NCI-H460 (cell line): ENCODE data around the gene PGLYRP3. TPM values are rescaled to one million over a fixed set of nuclear protein-coding genes. Genes with fewer than 3 reads are reported as not detected.

Experiments
- DNase-seq: peaks from one replicate; pipeline ENCODE4 v3.0.0-alpha.2; 2016; ENCODE audit warnings: low read depth; ENCODE audit errors: extremely low read depth
- small RNA-seq, 2 experiments: library from RNA; depleted of rRNA; stranded (forward); fragments of <200 nt; gene quantifications; one replicate each; pipeline ENCODE3, GENCODE V24; 2014
- total RNA-seq: library from RNA; depleted of rRNA; stranded (reverse); fragments of >200 nt; shearing (Covaris generic); gene quantifications from 2 replicates; pipeline ENCODE4 v1.2.3, GENCODE V29; 2014; rRNA removed

Gene PGLYRP3
- total RNA-seq, 1 experiment from 2014 or later, result not detected

DNA sequence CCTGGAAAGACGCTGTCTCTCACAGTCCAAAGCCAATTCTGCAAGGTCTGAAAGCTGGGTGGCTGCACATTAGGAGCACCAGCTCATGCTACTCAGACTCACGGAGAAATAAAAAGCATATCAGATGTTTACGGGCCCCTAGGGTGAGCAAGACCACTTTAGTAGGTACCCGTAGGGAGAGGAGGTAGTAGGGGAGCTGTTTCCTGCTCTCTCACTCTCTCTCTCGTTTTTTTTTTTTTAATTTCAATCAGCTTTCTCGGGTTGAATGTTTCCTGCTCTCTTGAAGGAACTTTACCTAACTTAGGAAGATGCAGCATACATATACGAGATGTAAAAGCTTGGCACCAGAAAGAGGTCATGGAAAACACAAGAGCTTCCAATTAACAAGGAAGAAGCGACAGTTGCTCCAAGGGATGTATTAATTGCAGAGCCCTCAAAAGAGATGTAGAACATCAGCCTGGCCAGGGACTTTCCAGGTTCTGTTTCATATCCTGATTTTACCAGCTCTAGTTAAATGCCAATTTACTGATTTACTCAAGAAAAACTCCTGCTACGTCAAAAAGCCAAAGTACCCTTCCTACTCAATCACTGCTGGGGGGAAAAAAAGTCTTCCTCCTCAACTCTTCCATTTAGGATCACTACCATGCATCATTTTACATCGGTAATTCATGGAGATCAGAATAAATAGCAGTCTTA is 50.1 kb downstream of the PGLYRP3 start:
- DNase-seq, result no peak

DNA sequence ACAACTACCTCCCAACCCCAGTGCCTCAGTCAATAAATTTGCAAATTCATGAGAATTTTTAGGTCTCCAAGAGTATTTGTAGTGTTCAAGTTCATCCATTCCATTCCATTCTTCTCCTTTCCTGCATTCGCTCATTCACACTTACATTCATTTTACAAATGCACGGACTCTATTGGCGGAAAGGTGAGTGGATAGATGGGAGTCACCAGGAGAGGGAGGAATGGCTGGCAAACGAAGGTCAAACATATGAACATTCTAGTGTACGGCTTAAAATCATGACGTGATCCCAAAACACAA is 50.7 kb downstream of the PGLYRP3 start:
- DNase-seq, result no peak

DNA sequence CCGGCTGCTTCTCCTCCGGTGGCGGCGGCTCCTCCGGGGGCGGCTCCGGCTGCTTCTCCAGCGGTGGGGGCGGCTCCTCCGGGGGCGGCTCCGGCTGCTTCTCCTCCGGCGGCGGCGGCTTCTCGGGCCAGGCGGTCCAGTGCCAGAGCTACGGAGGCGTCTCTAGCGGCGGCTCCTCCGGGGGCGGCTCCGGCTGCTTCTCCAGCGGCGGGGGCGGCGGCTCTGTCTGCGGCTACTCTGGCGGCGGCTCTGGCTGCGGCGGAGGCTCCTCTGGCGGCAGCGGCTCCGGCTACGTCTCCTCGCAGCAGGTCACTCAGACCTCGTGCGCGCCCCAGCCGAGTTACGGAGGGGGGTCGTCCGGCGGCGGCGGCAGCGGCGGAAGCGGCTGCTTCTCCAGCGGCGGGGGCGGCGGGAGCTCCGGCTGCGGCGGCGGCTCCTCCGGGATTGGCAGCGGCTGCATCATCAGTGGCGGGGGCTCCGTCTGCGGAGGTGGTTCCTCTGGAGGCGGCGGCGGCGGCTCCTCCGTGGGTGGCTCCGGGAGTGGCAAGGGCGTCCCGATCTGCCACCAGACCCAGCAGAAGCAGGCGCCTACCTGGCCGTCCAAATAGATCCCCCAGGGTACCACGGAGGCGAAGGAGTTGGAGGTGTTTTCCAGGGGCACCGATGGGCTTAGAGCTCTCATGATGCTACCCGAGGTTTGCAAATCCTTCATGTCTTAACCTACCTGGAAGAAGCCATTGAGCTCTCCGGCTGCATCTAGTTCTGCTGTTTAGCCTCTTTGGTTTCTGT is 51.3 kb downstream of the PGLYRP3 start:
- DNase-seq, result no peak

DNA sequence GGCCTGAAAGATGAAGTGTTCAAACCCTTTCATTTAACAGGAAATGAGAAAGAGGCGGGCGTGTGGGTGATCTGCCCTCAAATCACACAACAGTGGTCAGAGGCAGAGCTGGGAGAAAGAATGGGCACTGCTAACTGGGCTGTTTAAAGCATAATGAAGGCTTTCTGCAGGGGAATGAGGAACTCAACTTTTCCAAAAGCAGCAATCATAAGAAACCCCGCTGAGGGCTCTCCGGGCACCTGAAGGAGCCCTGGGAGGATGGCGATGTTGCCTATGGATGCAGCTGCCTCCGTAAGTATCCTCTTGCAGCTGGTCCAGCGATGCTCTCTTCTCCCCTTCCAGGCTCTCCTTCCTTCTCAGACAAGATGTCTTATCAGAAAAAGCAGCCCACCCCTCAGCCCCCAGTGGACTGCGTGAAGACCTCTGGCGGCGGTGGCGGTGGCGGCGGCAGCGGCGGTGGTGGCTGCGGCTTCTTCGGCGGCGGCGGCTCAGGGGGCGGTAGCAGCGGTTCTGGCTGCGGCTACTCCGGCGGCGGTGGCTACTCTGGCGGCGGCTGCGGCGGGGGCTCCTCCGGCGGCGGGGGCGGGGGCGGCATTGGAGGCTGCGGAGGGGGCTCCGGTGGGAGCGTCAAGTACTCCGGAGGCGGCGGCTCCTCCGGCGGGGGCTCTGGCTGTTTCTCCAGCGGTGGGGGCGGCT is 52.0 kb downstream of the PGLYRP3 start:
- DNase-seq, result no peak

DNA sequence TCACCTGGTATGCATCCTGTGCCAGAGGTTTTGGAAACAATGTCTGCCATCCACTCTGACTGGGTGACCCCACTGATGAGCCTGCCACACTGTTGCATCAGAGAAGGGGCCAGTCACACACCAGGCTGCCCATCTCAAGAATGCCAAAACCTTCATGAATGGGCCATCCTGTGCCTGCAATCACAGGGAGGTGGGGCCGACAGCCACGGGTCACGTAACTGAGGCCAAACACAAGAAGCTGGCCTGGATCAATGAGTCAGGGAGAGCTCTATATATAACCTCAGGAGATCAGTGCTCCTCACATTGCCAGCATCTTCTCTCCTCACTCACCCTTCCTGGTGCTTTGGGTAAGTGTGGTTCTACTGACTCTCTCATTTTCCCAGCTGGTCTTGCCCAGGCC is 53.4 kb downstream of the PGLYRP3 start, which contains the start of gene LORICRIN:
TSS of gene LORICRIN (plus strand) at position 301 of the 400 bp plus-strand sequence. CDS start 1,263 bp downstream, outside the sequence.
- no peak for DNase-seq

DNA sequence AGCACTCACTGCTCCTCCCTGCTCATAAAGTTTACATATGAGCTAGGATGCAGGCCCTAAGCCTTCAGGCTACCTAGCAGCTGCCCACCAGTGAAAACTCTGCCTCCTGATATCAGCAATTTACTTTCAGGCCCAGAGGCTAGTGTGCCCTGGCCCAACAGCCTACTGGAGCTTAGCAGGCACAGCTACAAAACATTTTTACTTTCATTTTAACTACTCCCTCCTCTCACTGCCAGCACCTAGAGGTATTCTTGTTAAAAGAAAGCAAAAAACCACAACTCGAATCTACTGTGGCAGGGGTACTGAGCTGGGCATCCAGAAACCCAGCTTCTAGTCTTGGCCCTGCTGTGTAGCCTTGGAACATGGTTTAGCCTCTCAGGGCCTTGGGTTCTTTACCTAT is 59.1 kb downstream of the PGLYRP3 start:
- DNase-seq, result no peak

DNA sequence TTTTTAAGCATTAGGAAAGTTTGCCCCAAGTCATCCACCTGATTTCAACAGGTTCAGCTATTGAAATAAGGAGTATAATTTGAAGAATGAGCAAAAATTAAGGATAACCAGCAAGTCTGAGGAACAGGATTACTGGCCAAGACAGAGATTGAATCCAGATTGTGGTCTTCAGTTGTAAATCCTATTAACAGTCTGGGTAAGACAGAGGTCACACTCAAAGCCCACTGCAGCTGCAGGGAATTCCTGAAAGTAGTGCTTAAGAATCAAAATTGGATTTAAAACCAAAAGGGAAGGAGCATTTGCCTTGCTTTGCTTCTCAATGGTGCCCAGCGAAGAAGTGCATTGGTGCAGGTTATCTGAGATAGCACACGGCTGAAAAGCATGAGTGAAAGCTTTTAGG is 59.7 kb downstream of the PGLYRP3 start:
- no peak for DNase-seq

DNA sequence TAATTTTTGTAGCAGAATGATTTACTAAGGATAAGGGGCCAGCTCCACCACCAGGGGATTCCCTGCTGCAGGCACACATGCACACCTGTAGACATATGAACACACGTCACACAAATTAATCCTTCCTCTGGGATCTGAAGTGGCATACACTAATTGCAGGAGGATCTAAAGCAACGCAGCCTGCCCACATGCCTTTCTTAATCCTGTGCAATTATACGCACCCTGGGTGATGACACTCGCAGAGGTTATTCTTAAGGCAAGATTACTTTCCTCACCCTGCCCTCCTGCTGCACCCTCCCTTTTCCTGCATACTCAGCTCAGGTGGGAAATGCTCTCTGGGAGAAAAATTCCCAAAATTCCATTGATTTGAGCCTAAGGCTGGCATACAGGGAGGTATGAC is 60.8 kb downstream of the PGLYRP3 start:
- DNase-seq, result no peak

DNA sequence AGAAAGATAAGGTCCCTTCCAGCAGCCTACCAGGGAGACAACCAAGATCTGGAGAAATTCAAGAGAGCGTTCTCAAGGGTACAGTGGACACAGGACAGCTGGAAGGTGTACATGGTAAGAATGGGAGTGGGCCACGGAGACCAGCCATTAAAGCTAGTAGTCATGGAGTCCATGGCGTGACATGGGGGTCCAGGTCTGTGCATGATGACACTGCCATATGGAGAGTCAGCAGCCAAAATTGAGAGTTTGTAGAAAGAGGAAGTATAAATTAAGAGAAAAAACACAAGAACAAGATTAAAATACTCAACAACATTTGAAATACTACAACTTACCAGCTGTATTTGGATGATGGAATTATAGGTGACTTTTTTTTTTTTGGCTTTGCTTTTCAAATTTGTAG is 61.2 kb downstream of the PGLYRP3 start:
- DNase-seq, result no peak

DNA sequence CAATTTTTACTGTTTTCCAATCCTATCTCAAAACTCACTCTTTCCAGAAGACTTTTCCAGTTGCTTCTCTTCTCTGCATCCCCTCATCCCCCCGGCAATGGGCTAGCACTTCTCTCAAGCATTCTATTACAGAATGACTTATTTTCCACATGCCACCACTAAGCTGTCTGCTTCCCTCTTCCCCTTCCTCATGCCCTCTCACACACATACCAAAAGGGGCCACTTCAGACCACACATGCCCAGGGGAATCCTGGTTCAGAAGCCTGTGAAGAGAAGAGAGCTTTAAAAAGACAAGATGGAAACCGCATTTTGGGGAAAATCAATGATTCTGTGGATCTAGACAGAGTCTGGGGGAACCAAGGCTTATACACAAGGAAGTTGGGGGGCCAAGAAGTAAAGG is 61.7 kb downstream of the PGLYRP3 start:
- DNase-seq, result no peak

DNA sequence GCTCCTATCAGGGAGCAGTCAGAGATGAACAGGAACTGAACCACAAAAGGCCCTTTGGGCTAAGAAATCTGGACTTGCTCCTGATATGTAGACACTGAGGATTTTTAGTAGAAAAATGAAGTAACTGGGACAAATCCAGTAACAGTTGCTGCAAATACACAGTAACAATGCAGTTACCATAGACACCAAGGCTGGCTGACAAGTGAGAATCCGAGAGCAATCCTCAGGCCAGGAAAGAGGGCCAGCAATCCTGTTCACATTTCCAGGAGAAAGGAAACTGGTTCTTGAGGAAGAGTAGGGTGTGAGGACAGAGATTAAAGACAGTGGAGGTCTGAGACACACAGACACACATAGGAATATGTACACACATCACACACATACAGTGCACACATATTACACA is 62.6 kb downstream of the PGLYRP3 start:
- DNase-seq, result no peak

DNA sequence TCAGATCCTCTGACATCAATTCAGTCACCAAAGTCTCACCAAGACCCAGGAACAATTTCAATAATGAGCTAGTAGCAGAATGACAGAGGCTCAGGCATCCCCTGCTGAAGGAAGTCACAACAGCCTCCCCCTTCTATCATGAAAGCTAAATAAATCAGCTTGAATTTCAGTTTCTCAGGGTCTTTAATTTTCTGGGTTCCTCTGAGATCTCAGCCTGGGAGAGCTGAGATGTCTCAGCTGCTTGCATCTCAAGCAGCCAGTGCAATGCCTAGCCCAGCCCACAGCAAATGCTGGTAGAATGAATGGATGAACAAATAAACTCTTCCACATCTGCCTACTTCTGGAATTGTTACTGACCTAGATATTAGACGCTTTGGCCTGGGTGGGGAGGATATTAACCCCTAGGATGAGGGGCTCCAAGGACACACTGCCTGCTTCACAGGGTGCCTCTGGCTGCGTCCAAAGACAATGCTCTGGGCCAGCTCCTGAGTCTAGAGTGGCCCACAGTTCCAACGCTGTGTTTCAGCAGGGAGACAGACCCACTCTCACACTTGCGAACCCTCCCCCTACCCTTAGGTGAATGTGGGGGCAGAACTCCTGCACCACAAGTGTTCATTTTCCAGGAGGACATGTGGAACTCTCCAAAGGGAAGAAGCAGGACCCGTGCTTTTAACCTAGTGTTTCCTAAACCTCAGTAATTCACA is 64.4 kb downstream of the PGLYRP3 start:
- no peak for DNase-seq

Small RNAs within 50 kb of the gene (small RNA-seq; reads per million reads assigned to genes)
- gene RNU6-160P, result 0 reads per million in 2 experiments

Other genes starting within 250 kb of the PGLYRP3 start
- gene SPRR2B, start 241.3 kb downstream of the PGLYRP3 start, total RNA-seq, result not detected in 2 replicates
- gene SPRR2E, start 218.4 kb downstream of the PGLYRP3 start, total RNA-seq, result not detected in 2 replicates
- gene SPRR2F, start 199.4 kb downstream of the PGLYRP3 start, total RNA-seq, result not detected in 2 replicates
- gene SPRR2G, start 162.1 kb downstream of the PGLYRP3 start, total RNA-seq, result not detected in 2 replicates
- not detected in 2 replicates for gene LELP1, start 109.5 kb downstream of the PGLYRP3 start, total RNA-seq
- not detected in 2 replicates for gene PRR9, start 95.4 kb downstream of the PGLYRP3 start, total RNA-seq
- gene LORICRIN, start 53.3 kb downstream of the PGLYRP3 start, total RNA-seq, result not detected in 2 replicates
- gene PGLYRP4, start 35.9 kb upstream of the PGLYRP3 start, total RNA-seq, result not detected in 2 replicates
- gene S100A9, start 44.9 kb upstream of the PGLYRP3 start, total RNA-seq, result 1.9 and 2.3 TPM in 2 replicates
- gene S100A12, start 62.7 kb upstream of the PGLYRP3 start, total RNA-seq, result not detected in 2 replicates
- not detected in 2 replicates for gene S100A8, start 78.1 kb upstream of the PGLYRP3 start, total RNA-seq
- not detected in 2 replicates for gene S100A7A, start 103.6 kb upstream of the PGLYRP3 start, total RNA-seq
- gene S100A7, start 147.7 kb upstream of the PGLYRP3 start, total RNA-seq, result not detected in 2 replicates
- 743 and 832 TPM in 2 replicates for gene S100A6, start 223.0 kb upstream of the PGLYRP3 start, total RNA-seq
- 0.30 TPM in 1 of 2 replicates, not detected in the other for gene S100A5, start 228.0 kb upstream of the PGLYRP3 start, total RNA-seq
- 201 and 238 TPM in 2 replicates for gene S100A4, start 232.9 kb upstream of the PGLYRP3 start, total RNA-seq
- 1.1 and 3.4 TPM in 2 replicates for gene S100A3, start 236.3 kb upstream of the PGLYRP3 start, total RNA-seq